ENCODE measurements around the gene EVPL. TPM values are rescaled to one million over a fixed set of nuclear protein-coding genes. Genes with fewer than 3 reads are reported as not detected.

EVPL gene
- total and polyA plus RNA-seq, 9 donors, result 0.15 to 7.2 (median 1.0) TPM

DNA sequence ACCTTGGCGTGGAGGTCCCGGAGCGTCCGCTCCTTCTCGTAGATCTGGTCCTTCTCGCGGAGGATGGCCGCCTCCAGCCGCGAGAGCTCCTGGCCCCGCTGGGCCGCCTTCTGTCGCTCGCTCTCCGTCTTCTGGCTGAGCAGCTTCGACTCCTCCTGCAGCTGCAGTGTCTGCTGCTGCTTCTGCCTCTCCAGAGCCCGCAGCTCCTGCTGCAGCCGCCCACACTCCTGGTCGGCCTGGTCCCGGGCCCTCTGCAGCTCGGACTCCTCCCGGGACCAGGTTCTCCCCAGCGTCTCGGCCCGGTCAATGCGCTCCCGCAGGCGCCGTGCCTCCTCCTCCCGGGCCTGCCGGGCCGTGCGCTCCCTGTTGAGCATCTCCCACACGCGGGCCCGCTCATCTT is 18.9 kb downstream of the EVPL start:
- no peak overlapping the region for H3K4me3 ChIP-seq
- TF ChIP-seq POLR2A (IDR thresholded peaks at IDR 0.05) (no peak), EP300 (IDR thresholded peaks at IDR 0.05) (no peak)
- TF ChIP-seq, protein P1, sequence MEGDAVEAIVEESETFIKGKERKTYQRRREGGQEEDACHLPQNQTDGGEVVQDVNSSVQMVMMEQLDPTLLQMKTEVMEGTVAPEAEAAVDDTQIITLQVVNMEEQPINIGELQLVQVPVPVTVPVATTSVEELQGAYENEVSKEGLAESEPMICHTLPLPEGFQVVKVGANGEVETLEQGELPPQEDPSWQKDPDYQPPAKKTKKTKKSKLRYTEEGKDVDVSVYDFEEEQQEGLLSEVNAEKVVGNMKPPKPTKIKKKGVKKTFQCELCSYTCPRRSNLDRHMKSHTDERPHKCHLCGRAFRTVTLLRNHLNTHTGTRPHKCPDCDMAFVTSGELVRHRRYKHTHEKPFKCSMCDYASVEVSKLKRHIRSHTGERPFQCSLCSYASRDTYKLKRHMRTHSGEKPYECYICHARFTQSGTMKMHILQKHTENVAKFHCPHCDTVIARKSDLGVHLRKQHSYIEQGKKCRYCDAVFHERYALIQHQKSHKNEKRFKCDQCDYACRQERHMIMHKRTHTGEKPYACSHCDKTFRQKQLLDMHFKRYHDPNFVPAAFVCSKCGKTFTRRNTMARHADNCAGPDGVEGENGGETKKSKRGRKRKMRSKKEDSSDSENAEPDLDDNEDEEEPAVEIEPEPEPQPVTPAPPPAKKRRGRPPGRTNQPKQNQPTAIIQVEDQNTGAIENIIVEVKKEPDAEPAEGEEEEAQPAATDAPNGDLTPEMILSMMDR (IDR thresholded peaks at IDR 0.05), result no peak
- 93 to 94% (median 94%) methylated on average over 36 of the region's 36 CpGs for WGBS, 3 donors
- intact Hi-C loops (cut with DNase I), result loop anchor here in 1 of 4 donors (5.0 kb wide), 1 partner anchor 106 kb away; the partner anchor contains the start of gene MRPL38
- H3K4me1 ChIP-seq (ENCODE audit: insufficient read depth), result peaks cover 15% of the 10 kb centered on the region
- no peak for DNase-seq
- no peaks in the 10 kb centered on the region for H3K36me3 ChIP-seq
- no peak overlapping the region for H3K27ac ChIP-seq
- no peaks in the 10 kb centered on the region for H3K9me3 ChIP-seq
- H3K27me3 ChIP-seq, result no peaks in the 10 kb centered on the region

DNA sequence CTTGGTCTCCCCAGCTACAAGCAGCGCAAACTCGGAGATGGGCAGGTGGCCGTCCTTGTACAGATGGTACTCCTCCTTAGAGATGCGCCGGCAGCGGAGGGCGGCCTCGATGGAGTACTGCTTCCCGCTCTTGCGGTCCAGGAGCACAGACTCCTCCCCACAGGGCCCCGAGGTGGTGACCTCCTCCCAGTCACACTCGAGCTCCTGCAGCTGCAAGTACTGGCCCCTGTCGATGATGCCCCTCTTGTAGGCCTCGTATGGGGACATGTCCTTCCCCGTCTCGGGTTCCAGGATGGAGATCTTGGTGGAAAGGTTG is 19.3 kb downstream of the EVPL start:
- H3K27ac ChIP-seq, result no peak overlapping the region
- H3K4me3 ChIP-seq, result no peak overlapping the region
- intact Hi-C loops (cut with DNase I), result loop anchor here in 2 of 4 donors (2.0 to 5.0 kb wide), 2 partner anchors 101 to 106 kb away; partner anchors contain the start of gene MRPL38 (in 1 of the 2)
- H3K4me1 ChIP-seq (ENCODE audit: insufficient read depth), result peaks cover 15% of the 10 kb centered on the region
- TF ChIP-seq, protein P1 (IDR thresholded peaks at IDR 0.05), result no peak
- TF ChIP-seq EP300 (IDR thresholded peaks at IDR 0.05), result no peak
- TF ChIP-seq POLR2A (IDR thresholded peaks at IDR 0.05), result no peak
- WGBS, 3 donors, result 87 to 91% (median 88%) methylated on average over 14 to 16 of the region's 16 CpGs
- no peak for DNase-seq
- H3K9me3 ChIP-seq, result no peaks in the 10 kb centered on the region
- H3K27me3 ChIP-seq, result no peaks in the 10 kb centered on the region
- no peaks in the 10 kb centered on the region for H3K36me3 ChIP-seq

DNA sequence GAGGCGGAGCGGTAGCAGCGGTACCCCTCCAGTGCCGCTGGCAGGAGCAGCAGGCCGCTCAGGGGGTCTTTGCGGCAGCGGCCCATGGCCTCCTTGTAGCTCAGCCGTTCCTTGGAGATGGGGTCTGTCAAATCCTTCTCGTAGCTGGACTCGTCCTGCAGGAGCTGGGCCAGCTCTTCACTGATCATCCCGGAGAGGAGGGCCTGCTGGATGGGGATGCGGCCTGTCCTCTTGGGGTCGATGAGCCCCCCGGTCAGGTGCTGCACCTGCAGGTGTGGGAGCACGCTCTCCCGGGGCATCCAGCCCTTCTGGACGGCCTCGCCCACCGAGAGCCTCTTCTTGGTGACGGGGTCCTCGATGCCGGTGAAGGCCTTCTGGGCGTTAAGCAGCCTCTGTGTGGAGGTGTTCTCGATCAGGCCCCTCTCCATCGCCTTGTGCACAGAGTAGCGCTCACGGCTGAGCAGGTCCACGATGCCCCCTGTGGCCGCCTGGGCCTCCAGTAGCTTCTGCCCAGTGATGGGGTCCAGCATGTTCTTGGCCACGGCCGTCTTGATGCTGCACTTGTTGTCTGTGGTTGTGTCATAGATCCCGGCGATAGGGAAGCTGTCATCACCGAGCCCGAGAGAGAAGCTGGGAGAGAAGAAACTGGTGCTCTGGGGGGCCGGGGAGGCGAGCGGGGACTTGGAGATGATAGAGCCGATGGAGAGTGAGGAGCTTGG is 19.8 kb downstream of the EVPL start:
- Histone ChIP-seq H3K27ac (no peak overlapping the region), H3K27me3 (no peaks in the 10 kb centered on the region), H3K9me3 (no peaks in the 10 kb centered on the region), H3K4me3 (no peak overlapping the region), H3K36me3 (no peaks in the 10 kb centered on the region), H3K4me1 (ENCODE audit: insufficient read depth) (peaks cover 15% of the 10 kb centered on the region)
- TF ChIP-seq, protein P1 (IDR thresholded peaks at IDR 0.05), result no peak
- TF ChIP-seq EP300 (IDR thresholded peaks at IDR 0.05), result no peak
- no peak for TF ChIP-seq POLR2A (IDR thresholded peaks at IDR 0.05)
- intact Hi-C loops (cut with DNase I), result loop anchor here in 2 of 4 donors (2.0 to 5.0 kb wide), 2 partner anchors 100 to 105 kb away; partner anchors contain the start of gene MRPL38 (in 1 of the 2)
- no peak for DNase-seq
- 91 to 93% (median 92%) methylated on average over 39 of the region's 39 CpGs for WGBS, 3 donors

DNA sequence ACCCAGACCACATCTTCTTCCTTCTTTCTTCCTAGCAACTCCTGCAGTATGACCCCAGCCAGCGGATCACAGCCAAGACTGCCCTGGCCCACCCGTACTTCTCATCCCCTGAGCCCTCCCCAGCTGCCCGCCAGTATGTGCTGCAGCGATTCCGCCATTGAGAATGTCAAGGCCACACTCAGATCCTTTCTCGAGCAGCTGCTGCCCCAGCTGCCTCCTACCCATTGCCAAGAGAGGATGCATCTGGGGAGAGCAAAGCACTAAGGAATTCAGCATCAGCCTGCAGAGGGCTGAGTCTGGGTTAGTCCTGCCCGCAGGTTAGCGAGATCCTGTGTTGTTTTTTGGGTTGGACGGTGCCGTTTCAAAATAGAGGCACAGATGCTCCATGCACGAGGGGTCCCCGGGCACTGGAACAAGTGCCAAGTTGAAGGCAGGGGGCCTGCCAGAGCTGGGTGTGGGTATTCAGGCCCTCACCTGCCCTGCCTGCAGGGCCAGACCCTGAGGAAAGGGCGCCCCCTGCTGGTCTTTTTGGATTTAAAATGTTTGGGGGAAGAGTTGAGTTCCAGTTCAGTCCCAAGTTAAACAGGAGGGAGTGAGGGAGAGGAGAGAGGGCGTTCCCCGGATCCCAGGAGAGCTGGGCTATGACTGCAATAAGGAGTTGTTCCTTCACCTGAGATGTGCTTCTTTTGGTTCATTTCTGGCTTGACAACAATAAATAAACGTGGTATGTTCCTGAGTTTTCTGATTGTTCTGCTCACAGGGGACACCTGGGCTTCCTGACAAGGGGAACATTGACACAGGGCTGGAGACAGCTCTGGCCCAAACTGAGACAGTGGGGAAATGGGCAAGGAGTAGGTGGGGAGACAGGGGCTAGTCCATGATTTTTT is 21.6 kb downstream of the EVPL start:
- WGBS, 3 donors, result 5 to 19% (median 10%) methylated on average over 13 to 16 of the region's 16 CpGs
- H3K27ac ChIP-seq, result peak overlapping the region in 1 of 2 donors; percentile 76
- H3K4me1 ChIP-seq (ENCODE audit: insufficient read depth), result peaks cover 15% of the 10 kb centered on the region
- H3K4me3 ChIP-seq, result no peak overlapping the region
- peak; percentile 87 to 91 (median 89) for DNase-seq
- no peaks in the 10 kb centered on the region for H3K36me3 ChIP-seq
- no peaks in the 10 kb centered on the region for H3K27me3 ChIP-seq
- TF ChIP-seq EP300 (IDR thresholded peaks at IDR 0.05) (no peak), POLR2A (IDR thresholded peaks at IDR 0.05) (no peak)
- TF ChIP-seq, protein P1 (IDR thresholded peaks at IDR 0.05), result peak; percentile 81 to 93 (median 92)
- intact Hi-C loops (cut with DNase I), result loop anchor here in 3 of 4 donors (2.0 to 5.0 kb wide), 3 partner anchors 99 to 103 kb away; partner anchors contain the start of gene MRPL38 (in 2 of the 3)
- H3K9me3 ChIP-seq, result no peaks in the 10 kb centered on the region
